Dermis microvascular lymphatic vessel endothelial cell (primary cell): Measurements from ENCODE around the gene IGIP. TPM values are rescaled to one million over a fixed set of nuclear protein-coding genes. Genes with fewer than 3 reads are reported as not detected.

Experiments used
- DNase-seq, 2 donors: peaks; one replicate each; pipeline versions ENCODE4 v3.0.0 to v3.0.0-alpha.2; 2010; ENCODE audit warnings: low read depth in 2 of 2
- total RNA-seq: library from RNA; depleted of rRNA; stranded (reverse); fragments of >200 nt; gene quantifications from 2 replicates; pipeline ENCODE4 v1.2.1, GENCODE V29; 2014

The IGIP gene
- total RNA-seq, 1 donor from 2014 or later = 2.6 TPM

- no peak for DNase-seq
Observed at GRCh38 chr5:140162781-140163180, 37.0 kb downstream of the IGIP start.

- peak; percentile 39 to 57 for DNase-seq
Observed at GRCh38 chr5:140165101-140165922, 39.6 kb downstream of the IGIP start.

- no peak for DNase-seq
Observed at GRCh38 chr5:140165923-140166270, 40.2 kb downstream of the IGIP start.

GRCh38 chr5:140166911-140167310, 41.2 kb downstream of the IGIP start:
- no peak for DNase-seq

GRCh38 chr5:140168371-140168770, 42.6 kb downstream of the IGIP start:
- DNase-seq = no peak

GRCh38 chr5:140169410-140169809, 43.7 kb downstream of the IGIP start:
- no peak for DNase-seq

GRCh38 chr5:140172483-140172882, 46.7 kb downstream of the IGIP start:
- no peak for DNase-seq

- DNase-seq = no peak
Observed at GRCh38 chr5:140174014-140174413, 48.3 kb downstream of the IGIP start.

GRCh38 chr5:140174465-140175366, 49.0 kb downstream of the IGIP start, which contains the start of gene CYSTM1:
TSS of gene CYSTM1 (plus strand) at chr5:140175188. CDS start at chr5:140194466, 19,278 bp downstream.
- DNase-seq = peak; percentile 83 to 92

GRCh38 chr5:140175367-140176030, 49.8 kb downstream of the IGIP start:
- peak in 1 of 2 donors; percentile 45 for DNase-seq

- no peak for DNase-seq
Observed at GRCh38 chr5:140176031-140176387, 50.3 kb downstream of the IGIP start.

GRCh38 chr5:140178086-140178410, 52.3 kb downstream of the IGIP start:
- DNase-seq = no peak

GRCh38 chr5:140178482-140179116, 52.9 kb downstream of the IGIP start:
- DNase-seq = no peak

Other genes starting within 250 kb of the IGIP start
- gene NRG2, start 82.6 kb upstream of the IGIP start, total RNA-seq = 0.51 and 0.77 TPM in 2 replicates
- 4.5 and 7.0 TPM in 2 replicates for gene PURA, start 11.8 kb upstream of the IGIP start, total RNA-seq
- gene CYSTM1, start 49.3 kb downstream of the IGIP start, total RNA-seq = 11.3 and 16.3 TPM in 2 replicates
- 63.2 and 65.4 TPM in 2 replicates for gene PFDN1, start 177.2 kb downstream of the IGIP start, total RNA-seq
- 12.1 and 15.5 TPM in 2 replicates for gene HBEGF, start 220.7 kb downstream of the IGIP start, total RNA-seq
- gene SLC4A9, start 234.3 kb downstream of the IGIP start, total RNA-seq = not detected in 2 replicates